Measurements from ENCODE around the gene JMY. TPM values are rescaled to one million over a fixed set of nuclear protein-coding genes. Genes with fewer than 3 reads are reported as not detected.

The JMY gene
- total and polyA plus RNA-seq, 2 donors: 10.4 to 38.3 TPM

DNA sequence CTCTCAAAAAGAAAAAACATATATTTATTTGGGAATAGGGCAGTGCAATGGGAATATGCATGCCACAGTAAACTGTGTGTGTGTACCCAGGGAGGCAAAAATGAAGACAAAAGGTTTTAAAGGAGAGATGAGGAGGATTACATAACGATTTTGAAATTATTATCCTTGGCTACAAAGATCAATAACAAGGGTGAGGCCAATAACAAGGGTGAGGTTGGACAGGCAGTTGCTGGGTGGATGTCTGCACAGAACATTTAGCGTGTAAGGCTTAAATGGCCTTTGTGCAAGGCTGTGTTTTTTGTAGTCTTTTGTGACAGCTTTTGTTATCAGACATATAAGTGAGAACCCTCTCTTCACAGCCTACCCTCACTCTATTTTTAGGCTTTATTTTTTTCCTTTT, 114.0 kb downstream of the JMY start:
- Histone ChIP-seq H3K36me3 (ENCODE audit: insufficient read depth) (no peaks in the 10 kb centered on the region), H3K4me1 (ENCODE audit: insufficient read depth) (no peaks in the 10 kb centered on the region), H3K4me3 (ENCODE audit: low read depth, low read length) (no peak overlapping the region), H3K27ac (ENCODE audit: low read depth) (no peak overlapping the region)
- DNase-seq (ENCODE audit: extremely low spot score): no peak
- WGBS: 81% methylated on average over 2 of the region's 2 CpGs

GRCh38 chr5:79357398-79357797, 121.5 kb downstream of the JMY start:
- peak; percentile 23 for DNase-seq (ENCODE audit: extremely low spot score)
- no peaks in the 10 kb centered on the region for H3K36me3 ChIP-seq (ENCODE audit: insufficient read depth)
- no peaks in the 10 kb centered on the region for H3K4me1 ChIP-seq (ENCODE audit: insufficient read depth)
- H3K27ac ChIP-seq (ENCODE audit: low read depth): no peak overlapping the region
- WGBS: 13% methylated on average over 1 of the region's 1 CpG
- H3K4me3 ChIP-seq (ENCODE audit: low read depth, low read length): no peak overlapping the region

Small RNAs within 50 kb of the gene (small RNA-seq; reads per million reads assigned to genes)
- not detected for gene AC016559.1
- gene RF00425: not detected

Other genes starting within 250 kb of the JMY start
- 3.1 TPM for gene DMGDH, start 166.5 kb upstream of the JMY start, total RNA-seq
- 1.4 TPM for gene DMGDH, start 166.5 kb upstream of the JMY start, polyA plus RNA-seq
- 4.1 TPM for gene BHMT2, start 166.4 kb upstream of the JMY start, total RNA-seq
- 18.1 TPM for gene BHMT2, start 166.4 kb upstream of the JMY start, polyA plus RNA-seq
- gene BHMT, start 124.3 kb upstream of the JMY start, total RNA-seq: 11.6 TPM
- gene BHMT, start 124.3 kb upstream of the JMY start, polyA plus RNA-seq: 8.2 TPM

All from urinary bladder (tissue), 4 donors.